ENCODE data around the gene ZNF425.

GRCh38 chr7:149053384-149053783 is 72.7 kb downstream of the ZNF425 start:
- TF ChIP-seq CTCF (IDR thresholded peaks at IDR 0.05; ENCODE audit: insufficient read depth, low read length, poor library complexity, severe bottlenecking) (no peak), EZH2phosphoT487 (conservative IDR thresholded peaks at IDR 0.05; ENCODE audit: low read length) (no peak)

Measured in SU-DHL-6 (cell line).